NT2/D1 (cell line): ENCODE measurements around the gene CLTC.

ENCODE experiments used
- SUZ12 ChIP-seq: IDR thresholded peaks from 2 replicates; pipeline ENCODE4 v1.6.1; 2011; ENCODE audit not compliant: insufficient read length, insufficient read depth; ENCODE audit errors: extremely low read depth
- YY1 ChIP-seq: IDR thresholded peaks from 2 replicates; pipeline ENCODE4 v1.6.1; 2011; ENCODE audit not compliant: insufficient read length, insufficient read depth
- ZNF274 ChIP-seq: IDR thresholded peaks from 2 replicates; pipeline ENCODE4 v1.6.1; 2011; ENCODE audit warnings: mild to moderate bottlenecking, low read depth, low read length

GRCh38 chr17:59637611-59638310 is 18.1 kb downstream of the CLTC start:
- TF ChIP-seq YY1, result no peak
- no peak for TF ChIP-seq ZNF274
- no peak for TF ChIP-seq SUZ12
